HG03442 (cell line): ENCODE measurements around the gene CFAP74.

Experiments used
- ATAC-seq: cut with Tn5 transposase; IDR thresholded peaks from one replicate; pipeline ENCODE4 v1.9.1; 2021; ENCODE audit warnings: mild to moderate bottlenecking, moderate library complexity; ENCODE audit not compliant: unreplicated experiment

The CFAP74 gene

GRCh38 chr1:1972976-1973715, 30.4 kb downstream of the CFAP74 start:
- no peak for ATAC-seq

GRCh38 chr1:1971688-1972087, 31.9 kb downstream of the CFAP74 start:
- ATAC-seq: no peak

- no peak for ATAC-seq
These were observed 32.6 kb downstream of the CFAP74 start for GRCh38 chr1:1971017-1971416.

- no peak for ATAC-seq
These were observed 33.5 kb downstream of the CFAP74 start for GRCh38 chr1:1969953-1970716.

- no peak for ATAC-seq
These were observed 34.1 kb downstream of the CFAP74 start for GRCh38 chr1:1969505-1969900.

- ATAC-seq: no peak
These were observed 34.6 kb downstream of the CFAP74 start for GRCh38 chr1:1968767-1969504.

- ATAC-seq: no peak
These were observed 35.7 kb downstream of the CFAP74 start for GRCh38 chr1:1967879-1968278.

- ATAC-seq: no peak
These were observed 36.4 kb downstream of the CFAP74 start for GRCh38 chr1:1967151-1967550.

GRCh38 chr1:1966071-1966740, 37.4 kb downstream of the CFAP74 start:
- ATAC-seq: no peak

GRCh38 chr1:1965546-1965945, 38.0 kb downstream of the CFAP74 start:
- ATAC-seq: no peak

- no peak for ATAC-seq
These were observed 38.8 kb downstream of the CFAP74 start for GRCh38 chr1:1964811-1965210.

- no peak for ATAC-seq
These were observed 40.0 kb downstream of the CFAP74 start for GRCh38 chr1:1963570-1963969.

- no peak for ATAC-seq
These were observed 40.8 kb downstream of the CFAP74 start for GRCh38 chr1:1962752-1963151.

- no peak for ATAC-seq
These were observed 42.9 kb downstream of the CFAP74 start for GRCh38 chr1:1960480-1961196.

GRCh38 chr1:1959840-1960479, 43.6 kb downstream of the CFAP74 start:
- no peak for ATAC-seq

GRCh38 chr1:1959459-1959839, 44.1 kb downstream of the CFAP74 start:
- no peak for ATAC-seq

- no peak for ATAC-seq
These were observed 45.5 kb downstream of the CFAP74 start for GRCh38 chr1:1958071-1958541.

GRCh38 chr1:1957533-1957961, 46.0 kb downstream of the CFAP74 start:
- ATAC-seq: no peak

GRCh38 chr1:1956586-1957532, 46.7 kb downstream of the CFAP74 start:
- no peak for ATAC-seq
